Fibroblast of skin of scalp (primary cell): ENCODE results near the gene FILIP1.
A peak's percentile ranks its signal among the peaks of the same experiment; 100 is the strongest.

Experiments
- DNase-seq: peaks from one replicate; pipeline ENCODE4 v3.0.0-alpha.2; 2013

FILIP1 gene

DNA sequence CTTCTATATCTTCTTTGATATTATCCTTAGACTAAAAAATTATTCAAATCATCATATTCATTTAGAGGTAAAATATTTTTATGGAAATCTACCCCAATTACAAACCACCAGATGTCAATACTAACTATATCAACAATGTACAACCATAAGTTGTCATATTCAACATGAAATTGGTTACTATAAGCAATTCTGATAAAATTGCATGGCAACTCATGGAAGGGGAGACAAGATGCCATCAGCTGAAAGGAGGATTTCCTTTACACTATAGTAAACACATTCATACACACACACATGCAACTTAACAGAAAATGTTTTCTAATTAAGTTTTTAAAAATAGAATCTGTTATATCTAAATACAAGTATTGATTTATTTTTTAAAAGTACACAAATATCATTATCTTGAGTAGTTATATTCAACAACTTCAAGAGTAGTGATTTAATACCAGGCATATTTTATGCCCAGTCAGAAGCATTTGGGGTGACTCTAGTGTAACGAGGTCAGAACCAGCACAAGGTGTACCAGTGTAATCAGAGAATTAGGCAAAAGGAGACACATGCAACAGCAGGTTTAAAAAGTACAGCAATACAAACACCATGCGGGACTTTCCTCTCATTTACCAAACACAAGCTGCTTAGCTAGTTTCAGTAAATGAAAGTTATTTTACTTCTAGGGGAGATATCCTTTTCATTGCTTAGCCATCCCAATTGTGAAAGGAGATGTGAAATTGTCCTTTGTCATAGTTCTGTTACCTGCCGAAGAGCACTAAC, 1.0 kb downstream of the FILIP1 start:
- no peak for DNase-seq

DNA sequence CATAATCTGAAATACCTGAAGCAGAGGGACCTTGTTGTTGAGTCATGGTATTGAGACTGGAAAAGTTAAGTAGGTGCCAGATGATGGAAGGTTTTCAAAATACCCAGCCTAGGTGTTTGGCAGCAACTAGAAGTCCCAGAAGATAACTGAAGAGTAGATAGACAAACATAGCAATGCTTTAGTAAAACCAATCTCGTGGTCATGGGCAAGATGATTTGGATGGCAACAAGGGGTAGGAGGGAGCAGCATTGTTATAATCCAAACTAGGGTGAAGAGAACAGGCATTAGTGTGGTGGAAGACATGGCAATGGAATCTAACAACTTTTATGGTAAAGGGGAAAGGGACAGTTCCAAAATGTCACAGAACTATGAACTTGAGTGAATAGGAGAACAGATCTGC, 2.3 kb downstream of the FILIP1 start:
- no peak for DNase-seq

GRCh38 chr6:75490706-75491105, 2.9 kb downstream of the FILIP1 start:
- DNase-seq = no peak

DNA sequence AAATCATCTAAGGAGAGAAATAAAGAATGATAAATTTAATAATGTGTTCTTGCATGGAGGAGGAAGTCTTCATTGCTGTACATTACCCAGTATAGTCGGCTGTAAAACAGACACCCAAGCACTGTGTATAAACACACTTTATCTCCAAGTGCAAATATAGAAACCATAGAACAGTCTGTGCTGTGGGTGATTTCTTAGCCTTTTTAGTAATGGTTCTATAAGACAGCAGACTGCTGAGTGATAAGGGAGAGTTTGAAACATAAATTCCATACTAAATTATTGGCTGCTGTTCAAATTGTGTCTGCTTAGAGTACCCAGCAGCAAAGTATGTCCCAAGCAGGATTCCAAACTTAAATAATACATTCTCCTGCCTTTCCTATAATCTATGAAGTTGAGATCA, 4.6 kb downstream of the FILIP1 start:
- peak; percentile 59 for DNase-seq

DNA sequence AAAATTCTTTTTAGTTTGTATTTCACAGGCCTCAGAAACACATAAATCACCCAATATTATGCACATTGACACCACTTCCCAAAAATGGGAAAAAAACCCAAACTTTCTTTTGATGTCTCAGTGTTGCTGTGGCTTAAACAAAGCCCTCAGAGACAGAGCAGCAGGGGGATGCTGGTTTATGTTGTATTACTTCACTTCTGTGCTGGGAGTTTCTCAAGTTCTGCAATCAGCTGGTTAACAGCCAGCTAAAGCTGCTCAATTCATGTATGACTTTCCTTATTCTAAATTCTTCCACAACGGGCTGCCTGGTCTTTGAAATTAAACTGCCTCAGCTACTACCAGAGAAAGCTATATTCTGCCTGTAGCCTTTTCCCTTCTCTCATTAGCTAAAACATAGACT, 5.6 kb downstream of the FILIP1 start:
- DNase-seq = peak; percentile 60

DNA sequence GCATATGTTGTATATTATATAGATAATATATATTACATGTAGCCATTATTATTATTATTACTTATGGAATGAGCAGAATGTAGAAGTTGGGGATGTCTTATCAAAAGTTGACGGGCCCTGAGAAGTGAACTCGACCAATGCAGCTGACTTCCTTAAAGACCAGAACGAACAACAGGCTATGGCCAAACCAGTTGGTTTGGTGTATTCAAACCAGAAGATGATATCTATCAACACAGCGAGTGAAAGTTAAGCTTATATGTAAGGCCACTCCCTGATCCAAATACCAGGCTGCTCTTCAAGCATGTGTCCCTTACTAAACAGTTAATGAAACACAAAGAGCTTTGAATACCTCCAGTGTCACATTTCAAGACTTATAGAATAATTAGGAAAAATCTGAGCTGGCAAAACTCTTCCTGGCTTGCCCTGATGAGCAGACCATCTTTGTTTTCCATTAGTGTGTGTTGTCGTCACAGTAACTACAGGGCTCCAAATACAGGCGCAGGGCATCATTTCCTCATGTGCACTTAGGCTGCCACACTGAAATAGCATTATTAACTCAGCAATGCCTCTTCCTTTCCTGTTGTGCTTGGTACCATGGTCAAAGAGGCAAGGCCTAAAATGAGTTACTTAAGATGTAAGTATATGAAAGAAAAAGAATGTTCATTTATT, 6.6 kb downstream of the FILIP1 start:
- DNase-seq = no peak

DNA sequence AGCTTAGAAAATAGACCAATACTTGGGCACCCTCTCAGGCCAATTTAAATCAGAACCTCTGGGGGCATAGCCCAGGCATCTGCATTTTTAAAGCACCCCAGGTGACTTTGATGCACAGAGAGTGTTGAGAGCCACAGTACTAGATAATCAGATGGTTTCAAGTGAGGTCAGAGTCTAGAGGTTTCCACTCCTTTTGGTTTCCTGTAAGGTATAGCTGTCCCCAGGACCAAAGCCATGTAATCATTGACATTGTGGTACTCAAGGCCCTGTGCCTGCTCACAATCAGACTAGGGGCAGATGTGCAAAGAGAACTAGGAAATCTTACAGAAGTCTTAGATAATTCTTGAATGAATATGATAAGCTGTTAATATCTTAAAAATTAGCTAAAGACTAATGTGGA, 9.1 kb downstream of the FILIP1 start:
- DNase-seq = no peak

- no peak for DNase-seq
Measured at GRCh38 chr6:75483136-75483952, 10.3 kb downstream of the FILIP1 start.

DNA sequence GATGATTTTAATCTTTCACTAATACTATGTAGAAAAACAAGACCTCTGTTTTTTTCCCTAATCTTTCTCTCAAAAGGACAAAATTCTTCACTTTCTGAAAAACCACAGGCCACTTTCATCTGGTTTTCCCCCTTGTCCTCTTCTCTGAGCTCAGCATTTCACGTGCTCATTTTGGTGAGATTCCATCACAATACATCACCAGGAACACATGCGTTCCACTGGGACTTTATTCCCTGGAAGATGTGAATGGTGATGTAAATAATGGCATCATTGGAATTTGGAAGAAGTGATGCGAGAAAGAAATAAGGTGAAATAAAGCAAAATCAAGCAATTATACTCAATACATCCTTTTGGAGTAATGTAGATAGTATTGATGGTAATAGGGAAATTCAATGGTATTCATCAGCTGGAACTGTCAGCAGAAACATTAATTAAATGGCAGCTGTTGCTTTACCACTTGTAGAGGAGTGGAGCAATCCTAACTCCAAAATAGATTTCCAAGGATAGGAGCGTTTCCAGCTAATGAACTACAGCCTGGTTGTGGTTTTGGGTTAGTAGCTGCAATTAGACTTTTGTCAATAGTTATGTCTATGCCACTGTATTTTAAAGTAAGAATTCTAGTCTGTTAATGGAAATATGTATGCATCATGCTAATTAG, 11.5 kb downstream of the FILIP1 start:
- peak; percentile 81 for DNase-seq

DNA sequence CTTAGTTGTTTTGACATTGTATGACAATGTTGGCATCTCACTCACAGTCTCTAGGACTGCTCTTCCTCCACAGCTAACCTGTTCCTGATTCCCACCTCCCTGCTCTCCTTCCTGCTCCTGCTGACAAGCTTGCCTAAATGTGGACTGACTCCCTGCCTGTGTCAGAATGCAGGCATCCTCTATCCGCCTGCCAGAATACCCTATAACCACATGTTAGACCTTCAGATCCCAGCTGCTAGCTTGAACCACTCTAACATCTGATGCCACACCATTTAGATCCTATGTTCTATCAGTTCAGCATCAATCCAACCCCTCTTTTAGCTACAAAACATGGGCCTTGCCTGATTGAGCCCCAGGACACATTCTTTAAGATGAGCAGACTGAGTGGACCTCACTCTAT, 12.2 kb downstream of the FILIP1 start:
- DNase-seq = peak; percentile 33

DNA sequence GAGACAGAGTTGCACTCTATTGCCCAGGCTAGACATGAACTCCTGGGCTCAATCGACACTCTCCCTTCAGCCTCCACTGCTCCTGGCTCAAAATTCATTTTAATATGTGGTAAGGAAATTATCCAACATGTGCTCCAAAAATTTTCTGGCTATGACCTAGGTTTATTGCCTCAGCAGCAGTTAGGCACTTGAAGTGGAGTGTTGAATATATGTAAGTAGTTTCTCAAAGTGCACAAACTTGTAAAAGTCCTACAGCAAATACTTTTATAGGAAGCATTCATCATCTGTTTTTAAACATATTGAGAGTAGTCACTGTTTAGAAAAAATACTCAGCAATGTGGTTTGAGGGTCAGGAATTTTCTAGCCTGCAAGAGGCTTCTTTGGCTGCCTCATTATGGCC, 13.2 kb downstream of the FILIP1 start:
- peak; percentile 39 for DNase-seq

GRCh38 chr6:75479712-75480111, 13.9 kb downstream of the FILIP1 start:
- no peak for DNase-seq

- no peak for DNase-seq
Measured at GRCh38 chr6:75478929-75479328, 14.7 kb downstream of the FILIP1 start.

DNA sequence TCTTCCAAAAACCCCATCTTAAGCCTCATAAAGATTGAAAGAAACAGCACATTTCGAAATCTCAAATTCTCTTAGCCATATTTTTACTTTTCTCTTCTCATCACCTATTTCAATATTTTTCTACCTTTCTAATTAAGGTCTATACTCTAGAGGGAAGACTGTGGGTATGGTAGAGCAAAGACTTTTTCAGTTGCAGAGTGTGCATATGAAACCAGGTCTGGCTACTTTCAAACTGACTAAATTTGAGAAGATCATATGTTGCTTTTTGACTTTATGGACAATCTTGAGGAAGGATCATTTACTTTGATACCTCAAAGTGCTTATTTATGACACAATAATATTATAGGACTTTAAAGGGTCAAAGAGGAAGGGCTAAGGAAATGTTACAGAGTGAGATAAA, 20.7 kb downstream of the FILIP1 start:
- no peak for DNase-seq

- DNase-seq = no peak
Measured at GRCh38 chr6:75467966-75468365, 25.6 kb downstream of the FILIP1 start.

- DNase-seq = no peak
Measured at GRCh38 chr6:75467284-75467683, 26.3 kb downstream of the FILIP1 start.

- DNase-seq = no peak
Measured at GRCh38 chr6:75466636-75467035, 27.0 kb downstream of the FILIP1 start.

- DNase-seq = no peak
Measured at GRCh38 chr6:75463908-75464307, 29.7 kb downstream of the FILIP1 start.

- DNase-seq = no peak
Measured at GRCh38 chr6:75463061-75463460, 30.5 kb downstream of the FILIP1 start.

DNA sequence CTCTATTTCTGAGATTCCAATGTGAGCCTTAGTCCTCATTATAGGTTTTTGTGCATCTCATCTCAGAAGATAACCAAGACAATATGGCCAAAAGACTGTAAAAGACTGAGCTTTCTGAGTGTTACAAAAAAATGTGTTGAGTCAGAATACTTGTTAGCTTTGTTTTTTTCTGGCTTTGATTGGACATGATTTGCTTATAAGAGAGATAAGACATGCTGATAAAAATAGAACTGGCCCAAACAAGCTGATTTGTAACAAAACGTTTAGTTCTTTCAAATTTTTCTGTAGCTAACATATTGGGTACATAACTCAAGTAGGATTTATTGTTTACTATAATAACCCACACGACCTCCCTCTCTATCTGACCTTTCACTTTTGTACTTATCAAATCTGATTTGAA, 32.9 kb downstream of the FILIP1 start:
- peak; percentile 11 for DNase-seq

- peak; percentile 64 for DNase-seq
Measured at GRCh38 chr6:75458895-75459294, 34.7 kb downstream of the FILIP1 start.

DNA sequence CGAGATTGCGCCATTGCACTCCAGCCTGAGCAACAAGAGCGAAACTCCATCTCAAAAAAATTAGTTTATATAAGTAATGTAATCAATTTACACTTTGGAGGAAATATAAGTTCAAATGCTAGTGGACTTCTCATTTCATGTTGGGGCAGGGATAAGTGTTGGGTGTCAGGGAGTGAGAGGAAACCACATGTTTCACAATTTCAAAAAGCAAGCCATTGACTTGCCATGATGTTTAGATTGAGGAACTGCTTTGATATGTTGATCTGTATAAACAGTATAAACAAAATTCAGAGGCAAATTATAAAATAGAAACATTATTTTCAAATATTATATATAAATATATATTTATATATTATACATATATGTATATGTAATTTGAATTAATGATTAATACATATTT, 42.7 kb downstream of the FILIP1 start:
- no peak for DNase-seq

DNA sequence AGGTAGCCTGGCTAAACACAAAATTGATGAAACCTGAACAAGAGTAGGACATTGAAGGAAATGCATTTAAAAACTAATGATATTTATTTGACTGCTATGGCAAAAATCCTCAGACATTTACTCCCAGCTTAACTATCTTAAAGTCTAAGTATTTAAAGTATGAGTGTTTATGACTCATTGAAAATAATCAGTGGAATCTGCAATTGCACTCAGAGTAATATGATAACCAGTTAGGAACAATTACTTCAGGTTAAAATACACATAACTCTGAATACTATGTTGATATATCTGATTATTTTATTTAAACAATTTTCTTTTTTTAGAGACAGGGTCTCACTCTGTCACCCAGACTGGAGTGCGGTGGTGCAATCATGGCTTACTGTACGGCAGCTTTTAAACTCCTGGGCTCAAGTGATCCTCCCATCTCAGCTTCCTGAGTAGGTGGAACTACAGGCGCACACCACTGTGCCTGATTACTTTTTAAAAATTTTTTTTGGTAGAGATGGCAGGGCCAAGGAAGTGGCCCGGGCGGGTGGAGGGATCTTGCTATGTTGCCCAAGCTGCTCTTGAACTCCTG, 43.9 kb downstream of the FILIP1 start:
- peak; percentile 65 for DNase-seq
